Measurements from ENCODE around the gene LPP.

Gene LPP

DNA sequence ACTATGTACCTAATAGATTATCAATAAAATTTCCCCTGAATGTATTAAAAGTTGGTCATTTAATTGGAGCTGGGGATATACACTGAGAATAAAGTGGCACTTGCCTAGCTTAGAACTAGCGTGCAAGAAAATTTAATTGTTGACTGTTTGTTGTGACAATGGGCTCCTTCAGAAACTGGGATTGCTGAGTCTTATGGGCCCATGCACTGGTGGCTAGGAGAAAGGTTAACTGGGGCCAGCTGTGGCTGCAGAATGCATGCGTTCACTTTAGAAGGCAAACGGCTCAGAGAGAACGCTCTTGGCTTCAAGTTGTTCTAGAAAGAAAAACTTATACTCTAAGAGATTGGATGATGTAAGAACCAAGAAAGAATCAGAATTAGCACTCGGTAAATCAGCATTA, 18.7 kb upstream of the LPP start:
- DNase-seq, result no peak

DNA sequence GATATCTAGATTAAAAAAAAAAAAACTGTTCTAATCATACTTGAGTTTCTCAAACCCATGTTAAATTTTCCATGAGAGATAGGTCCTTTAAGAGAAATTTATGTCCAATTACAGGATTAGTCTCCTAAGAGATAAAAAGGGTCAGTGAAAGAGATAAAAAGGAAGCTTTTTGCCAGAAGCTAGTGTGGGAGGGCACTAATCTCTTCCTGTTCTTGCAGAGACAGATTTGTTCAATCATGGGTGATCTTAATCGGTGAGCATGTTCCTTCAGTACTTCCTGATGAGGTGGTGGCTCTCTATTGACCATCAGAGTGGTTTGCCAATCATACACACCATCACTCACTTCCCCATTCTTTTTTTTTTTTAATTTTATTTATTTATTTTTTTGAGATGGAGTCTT, 16.9 kb upstream of the LPP start:
- no peak for DNase-seq

DNA sequence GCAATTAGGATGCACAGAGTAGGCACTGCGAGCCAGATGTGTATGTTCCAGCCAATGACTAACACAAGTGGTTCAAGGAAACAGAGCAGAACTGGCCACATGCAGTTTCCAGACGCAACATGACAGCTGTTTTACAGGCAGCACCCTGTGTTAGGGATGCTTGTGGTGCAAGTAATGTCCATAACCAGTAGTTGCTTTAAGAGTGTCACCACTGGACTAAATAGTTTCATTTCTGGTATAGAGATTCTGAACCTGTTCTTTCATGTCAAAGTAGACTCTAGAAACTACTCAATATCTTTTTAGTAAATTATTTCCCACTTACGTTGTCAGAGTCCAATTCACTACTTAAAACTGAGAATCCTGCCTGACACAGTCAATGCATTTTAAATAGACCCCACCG, 14.5 kb upstream of the LPP start:
- DNase-seq, result no peak

DNA sequence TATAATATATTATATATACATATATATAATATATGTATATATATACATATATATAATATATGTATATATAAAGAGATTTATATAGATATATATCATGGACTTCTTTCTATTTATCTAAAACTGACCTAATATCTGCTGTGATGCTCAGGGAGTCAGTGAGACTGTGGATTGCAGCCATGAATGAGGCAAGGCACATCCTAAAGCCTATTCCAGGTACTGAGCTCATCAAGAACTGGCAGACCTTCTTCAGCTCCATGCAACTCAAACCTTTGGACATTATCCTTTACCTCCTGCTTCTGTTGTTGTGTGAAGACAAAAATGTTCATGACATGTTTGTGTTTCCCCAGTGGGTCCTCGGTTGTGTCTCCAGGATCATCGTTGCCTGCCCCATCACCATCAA, 7.7 kb upstream of the LPP start:
- no peak for DNase-seq

DNA sequence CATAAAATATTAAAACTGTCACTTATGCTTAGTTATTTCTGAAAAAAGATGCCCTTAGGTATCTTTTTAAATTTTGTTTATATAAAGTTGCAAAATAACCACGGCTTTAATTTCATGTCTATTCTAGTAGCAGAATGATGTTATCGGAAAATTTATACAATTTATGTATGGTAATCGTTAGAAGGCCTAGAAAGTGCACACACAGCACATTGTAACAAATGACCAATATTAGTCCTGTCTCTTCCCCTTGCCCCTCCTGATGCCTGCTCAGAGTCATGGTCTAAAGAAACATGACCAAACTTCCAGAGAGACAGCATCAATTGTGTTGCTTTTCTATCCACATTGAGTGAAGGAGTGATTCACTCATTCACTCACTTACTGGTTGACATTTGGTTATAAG, 6.2 kb upstream of the LPP start:
- DNase-seq, result no peak

DNA sequence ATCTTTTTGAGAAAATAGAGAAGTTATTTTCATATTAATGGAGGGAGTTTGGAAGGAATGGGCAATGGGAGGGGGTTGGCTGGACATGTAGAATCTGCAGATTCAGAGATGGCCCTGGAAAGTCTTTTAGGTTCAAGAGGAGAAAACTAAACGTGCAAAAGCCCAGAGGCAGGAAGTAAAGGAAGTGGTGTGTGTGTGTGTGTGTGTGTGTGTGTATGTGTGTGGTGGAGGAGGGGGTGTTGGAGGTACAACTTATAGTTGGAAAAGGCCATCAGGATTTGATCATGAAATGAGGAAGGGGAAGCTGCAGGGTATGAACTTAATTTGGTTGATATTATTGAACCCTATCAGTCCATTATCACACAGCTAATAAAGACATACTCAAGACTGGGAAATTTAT, 5.6 kb upstream of the LPP start:
- DNase-seq, result no peak

DNA sequence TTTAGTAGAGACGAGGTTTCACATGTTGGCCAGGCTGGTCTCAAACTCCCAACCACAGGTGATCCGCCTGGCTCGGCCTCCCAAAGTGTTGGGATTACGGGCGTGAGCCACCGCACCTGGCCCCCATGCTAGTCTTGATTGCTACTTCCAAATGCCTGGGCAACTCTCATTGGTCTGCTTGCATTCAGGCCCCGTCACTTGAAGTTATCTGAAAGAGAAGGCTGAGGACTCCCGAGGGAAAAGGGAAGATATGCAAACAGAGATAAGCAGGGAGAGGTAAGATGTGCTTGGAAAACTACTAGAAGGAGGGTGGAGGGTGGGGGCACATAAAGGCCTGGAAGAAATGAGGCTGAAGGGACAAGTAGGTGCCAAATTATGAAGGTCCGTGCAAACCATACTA, 4.4 kb upstream of the LPP start:
- DNase-seq, result no peak

DNA sequence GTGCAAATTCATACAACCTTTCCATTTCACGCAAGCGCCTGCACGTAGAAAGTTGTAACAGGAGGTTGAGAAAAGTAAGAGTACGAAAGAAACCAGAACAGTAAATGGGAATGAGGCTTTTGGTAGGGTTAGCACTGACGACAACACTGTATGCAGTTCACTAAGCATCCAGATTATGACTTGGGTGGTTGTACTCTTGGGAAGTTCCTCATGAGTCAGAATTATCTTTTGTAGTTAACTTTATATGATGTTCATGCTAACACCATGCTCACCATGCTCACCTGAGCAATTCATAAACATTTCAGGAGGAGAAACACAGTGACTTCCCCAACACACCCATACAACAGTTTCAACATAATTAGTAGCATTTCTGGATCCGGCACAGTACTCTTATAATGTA, 3.0 kb upstream of the LPP start:
- DNase-seq, result no peak

DNA sequence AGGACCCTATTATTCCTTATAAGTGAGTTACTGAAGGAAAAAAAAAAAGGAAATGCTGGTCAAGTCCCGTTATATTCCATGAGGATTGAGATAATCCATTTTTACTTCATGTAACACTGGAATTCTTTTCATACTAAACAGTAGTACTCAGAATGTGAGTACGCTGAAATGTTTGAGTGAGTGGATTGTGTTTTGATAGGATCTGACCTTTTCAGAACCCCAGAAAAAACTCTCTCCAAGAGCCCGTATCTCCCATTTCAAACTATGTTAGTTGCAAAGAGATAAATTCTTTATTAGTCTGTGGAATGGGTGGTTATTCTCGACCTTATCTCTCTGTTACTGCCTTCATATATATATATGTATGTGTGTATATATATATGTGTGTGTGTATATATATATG, 2.5 kb upstream of the LPP start:
- no peak for DNase-seq

DNA sequence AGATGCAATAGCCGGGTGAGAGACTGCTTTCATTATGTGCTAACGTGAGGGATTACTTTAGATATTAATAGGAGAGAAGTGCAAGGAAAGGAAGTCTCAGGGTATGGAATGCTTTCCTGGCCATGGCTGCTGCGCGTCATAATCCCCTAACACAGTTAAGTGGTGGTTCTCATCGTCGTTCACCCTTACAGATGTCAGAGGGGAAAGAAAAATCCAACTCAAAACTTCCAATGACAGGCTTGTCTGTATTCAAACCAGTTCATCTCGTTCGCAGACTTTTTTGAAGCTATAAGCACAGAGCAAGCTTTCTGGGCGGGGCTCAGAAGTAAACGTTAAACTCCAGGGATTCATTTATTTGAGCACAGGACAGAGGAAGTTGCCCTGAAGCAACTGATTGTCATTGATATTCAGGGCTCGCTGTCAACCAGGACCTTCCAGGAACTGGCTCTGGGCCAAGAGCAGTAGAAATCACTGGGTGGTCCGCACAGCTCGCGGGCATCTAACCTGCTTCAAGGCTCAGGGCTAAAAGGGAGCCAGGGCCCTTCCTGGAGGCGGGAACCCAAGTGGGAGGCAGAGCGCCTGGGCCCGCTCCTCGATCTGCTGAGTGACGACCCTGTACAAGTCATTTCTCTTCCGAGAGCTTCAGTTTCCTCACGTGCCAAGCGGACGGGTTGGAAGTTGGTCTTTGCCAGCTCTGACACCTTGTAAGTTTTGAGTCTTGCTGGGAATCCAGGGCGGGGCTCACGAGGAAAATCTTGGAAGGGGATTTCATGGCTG, 1.1 kb upstream of the LPP start:
- DNase-seq, result no peak

DNA sequence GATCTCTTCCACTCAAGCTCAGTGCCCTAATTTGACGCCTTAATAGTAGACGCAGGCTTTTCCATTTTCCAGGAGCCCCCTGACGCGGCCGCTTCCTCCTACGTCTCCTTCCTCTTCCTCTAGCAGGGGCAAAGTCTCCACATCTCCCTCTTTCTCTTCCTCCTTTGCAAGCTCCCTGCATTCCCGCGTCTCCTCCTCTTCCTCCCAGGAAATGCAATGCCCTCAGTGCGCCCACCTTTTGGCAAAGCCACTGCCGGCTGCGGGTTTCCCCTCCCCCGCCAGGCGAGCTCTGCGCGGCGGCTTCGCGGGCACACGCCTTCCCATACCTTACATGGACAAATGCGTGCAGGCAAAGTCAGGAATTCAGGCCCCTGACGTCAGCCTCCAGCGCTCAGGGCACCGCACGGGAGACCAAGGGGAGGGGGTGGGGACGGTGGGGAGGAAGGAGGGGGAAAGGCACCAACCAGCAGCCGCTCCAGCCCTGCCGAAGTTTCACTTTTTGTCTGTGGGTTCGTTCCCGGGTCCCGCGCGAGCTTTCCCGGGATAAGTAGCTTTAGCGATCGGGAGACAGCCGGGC, 432 bp upstream of the LPP start:
- peak; percentile 39 for DNase-seq

DNA sequence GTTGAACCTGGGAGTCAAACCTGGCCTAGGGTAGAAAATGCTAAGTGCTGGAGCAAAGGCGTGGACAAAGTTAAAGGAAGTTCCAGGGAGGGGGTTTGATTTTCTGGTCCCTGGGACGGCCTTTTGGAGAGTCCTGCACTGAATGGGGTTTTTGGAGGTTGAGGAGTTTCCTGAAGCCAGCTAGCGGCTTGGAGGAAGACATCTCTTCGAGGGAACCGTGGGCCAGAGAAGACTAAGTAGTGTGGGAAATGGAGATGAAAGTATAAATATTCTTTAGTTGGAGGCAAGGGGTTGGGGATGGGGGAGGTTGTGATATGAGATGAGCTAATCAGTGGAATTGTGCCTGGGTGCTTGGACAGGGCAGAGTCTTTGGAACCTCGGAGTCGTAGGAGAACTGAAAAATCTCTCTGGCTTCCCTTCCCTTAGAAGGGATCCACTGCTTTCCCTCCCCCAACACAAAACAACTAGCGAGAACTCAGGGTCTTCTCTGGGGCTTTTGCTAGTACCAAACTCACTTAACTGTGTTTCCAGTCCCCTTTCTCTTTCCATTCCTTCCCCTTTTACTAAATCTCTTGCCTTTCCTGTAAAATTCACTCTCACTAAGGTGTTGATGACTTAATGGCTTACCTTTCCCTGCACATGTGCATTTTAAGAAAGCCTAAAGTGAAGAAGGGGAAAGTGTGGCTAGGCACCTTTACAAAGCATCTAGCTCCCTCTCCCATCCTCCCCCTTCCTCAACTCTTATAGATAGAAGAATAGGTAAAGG, 1.0 kb downstream of the LPP start:
- DNase-seq, result no peak

DNA sequence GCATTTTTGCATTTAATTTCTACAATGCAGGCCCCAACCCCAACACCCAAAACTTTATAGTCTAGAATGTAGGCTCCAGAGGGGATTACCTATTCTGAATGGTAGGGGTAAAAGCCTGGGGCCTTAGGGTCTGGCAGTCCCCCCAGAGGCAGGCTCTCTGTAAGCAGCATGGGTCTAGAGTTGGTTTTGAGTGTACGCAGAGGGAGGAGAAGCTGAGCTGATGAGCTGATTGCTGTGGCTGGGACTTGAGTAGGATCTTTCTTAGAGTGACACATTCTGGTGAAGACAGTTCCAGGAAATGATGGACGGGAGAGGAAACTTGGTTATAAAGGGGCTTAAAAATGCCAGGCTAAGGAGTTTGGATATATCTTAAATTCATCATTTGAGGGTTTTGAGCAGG, 2.1 kb downstream of the LPP start:
- no peak for DNase-seq

DNA sequence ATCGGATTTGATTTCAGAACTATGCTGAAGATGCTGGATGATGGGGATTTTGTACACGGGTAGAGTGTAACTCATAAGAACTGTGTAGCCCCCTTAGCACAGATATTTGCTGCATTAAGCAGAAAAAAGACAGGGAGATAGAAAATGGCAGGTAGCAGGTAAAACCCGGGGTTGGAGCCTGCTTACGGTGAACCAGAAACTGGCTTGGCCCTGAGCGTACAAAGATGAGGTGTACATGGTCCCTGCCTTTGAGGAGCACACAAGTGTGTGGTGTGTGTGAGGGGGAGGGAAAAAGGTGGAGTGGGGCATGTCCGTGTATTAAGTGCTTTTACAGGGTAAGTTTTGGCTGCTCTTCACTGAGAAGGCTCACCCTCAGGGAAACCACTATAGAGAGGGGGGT, 3.5 kb downstream of the LPP start:
- DNase-seq, result no peak

DNA sequence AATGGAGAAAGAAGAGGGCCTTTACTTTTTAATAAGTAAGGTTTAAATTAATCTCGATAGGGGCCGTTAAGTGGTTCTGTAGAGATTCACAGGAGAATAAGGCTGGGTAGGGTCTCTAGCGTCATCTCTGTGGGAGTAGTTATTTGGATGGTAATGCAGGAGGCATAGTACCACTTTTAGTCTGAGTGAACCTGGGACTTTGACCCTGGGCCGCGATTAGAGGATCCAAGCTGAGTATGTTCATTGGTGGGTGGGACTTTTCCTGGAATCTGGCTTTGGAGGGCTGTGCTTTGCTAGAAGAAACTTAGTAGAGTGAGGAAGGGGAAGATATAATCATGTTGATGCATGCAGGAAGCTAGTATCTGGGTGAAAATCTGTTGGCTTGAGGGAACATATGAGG, 4.0 kb downstream of the LPP start:
- DNase-seq, result no peak

DNA sequence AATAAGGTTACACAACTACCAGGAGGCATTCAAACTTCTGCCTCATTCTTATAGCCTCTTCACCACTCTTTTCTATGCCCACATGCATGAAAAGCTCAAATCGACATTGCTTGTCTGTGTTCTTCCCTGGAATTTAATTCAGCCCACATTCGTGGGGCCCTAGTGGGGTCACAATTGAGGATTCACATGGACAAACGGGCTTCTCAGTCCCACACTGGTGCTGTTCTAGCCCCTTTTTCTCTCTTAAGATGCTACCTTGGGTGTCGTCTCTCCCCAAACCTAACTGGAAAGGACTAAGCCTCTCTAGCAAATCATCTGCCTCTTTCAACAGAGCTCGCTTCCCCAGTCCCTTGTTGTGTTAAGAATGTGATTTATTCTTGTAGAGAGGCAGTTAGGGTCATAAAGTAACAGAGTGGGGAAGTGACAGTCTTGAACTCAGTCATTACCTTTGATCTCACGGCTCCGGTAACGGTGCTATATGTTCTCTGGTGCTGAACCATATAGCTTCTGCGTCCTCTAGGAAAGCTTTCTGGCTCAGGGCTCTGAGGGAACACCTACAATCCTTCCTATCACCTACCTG, 4.9 kb downstream of the LPP start:
- DNase-seq, result no peak

DNA sequence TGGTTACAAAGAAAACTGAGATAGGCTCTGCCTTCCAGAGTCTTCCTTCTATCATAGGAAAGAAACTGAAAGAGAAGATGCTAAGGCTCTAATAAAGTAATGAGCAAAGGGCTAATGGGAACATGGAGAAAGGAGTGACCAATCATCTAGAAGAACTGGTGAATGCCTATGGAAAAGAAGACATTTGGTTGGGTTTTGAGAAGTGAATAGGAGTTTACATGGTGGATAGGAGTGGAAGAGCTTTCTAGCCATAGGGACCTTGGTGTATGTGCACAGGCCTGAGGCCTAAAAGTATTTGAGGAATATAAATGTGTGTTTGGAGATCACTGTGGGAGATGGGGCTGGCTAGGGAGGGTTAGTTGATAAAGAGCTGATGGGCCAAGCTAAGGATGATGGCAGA, 6.8 kb downstream of the LPP start:
- no peak for DNase-seq

DNA sequence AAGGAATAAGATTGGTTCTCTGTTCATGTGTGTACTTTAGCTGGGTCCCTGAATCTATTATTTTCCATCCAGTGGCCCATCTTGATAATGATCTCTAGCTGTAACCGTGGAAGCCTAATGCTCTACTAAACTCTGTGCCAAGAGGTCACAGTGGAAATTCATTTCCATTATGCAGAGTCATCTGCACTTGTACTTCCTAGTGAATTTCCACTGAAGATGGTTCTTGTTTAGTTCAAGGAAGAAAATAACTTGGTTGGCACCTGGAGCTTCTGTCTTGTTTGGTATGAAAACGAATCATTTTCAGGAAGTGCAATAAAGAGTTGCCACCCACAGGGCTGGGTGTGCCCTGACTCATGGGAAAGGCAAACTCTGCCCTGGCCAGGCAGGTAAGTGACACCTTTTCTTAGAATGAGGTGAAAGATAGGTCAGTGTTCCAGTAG, 10.3 kb downstream of the LPP start:
- DNase-seq, result no peak

DNA sequence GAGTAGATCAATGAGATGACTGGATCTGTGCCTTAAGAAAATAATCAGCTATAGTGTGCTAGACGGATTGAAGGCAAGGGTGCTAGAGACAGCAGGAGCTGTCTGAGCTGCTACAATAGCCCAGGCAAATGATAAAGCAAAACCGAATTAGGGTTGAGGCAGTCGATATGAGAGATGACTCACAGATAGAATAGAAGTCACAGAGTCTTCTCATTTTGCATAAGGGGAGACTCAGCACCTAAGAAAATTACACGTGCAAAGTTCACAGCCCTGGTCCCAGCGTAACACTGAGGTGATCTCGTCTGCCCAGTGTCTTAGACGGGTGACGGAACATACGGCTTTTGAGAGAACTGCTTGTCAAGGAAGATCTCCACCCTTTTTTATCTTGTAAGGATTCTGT, 11.6 kb downstream of the LPP start:
- DNase-seq, result no peak

DNA sequence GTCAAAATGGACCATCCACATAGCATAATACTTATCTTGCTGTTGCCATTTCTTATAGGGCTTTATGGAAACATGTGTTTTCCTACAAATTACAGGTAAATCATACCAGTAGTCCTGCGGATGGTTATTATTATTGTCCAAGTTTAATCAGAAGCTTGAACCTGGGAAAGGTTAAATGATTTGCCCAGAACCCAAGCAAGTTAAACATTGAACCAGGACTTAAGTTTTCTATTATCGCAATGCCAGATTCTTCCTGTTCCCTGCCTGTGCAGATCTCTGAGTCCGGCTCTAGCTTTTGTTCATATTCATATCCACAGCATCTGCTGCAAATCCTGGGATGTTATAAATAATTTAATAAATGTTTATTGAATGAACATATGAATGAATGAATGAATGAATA, 12.5 kb downstream of the LPP start:
- DNase-seq, result no peak

DNA sequence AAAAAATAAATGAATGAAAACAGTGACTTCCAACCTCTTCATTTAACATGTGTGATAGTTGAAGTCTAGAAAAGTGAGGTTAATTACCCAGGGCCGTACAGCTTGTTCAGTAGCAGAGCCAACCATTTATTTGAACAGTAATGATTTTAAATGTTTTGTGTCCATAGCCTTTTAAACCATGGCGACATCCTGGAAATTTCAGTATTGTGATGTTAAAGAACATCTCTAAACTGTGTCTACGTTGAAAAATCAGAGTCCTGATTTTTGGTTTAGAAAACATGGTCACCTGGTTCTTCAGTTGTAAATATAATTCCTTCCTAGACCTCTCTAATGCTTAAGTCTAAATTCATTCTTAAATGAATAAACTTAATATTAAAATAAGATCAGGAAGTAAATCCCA, 14.2 kb downstream of the LPP start:
- no peak for DNase-seq

DNA sequence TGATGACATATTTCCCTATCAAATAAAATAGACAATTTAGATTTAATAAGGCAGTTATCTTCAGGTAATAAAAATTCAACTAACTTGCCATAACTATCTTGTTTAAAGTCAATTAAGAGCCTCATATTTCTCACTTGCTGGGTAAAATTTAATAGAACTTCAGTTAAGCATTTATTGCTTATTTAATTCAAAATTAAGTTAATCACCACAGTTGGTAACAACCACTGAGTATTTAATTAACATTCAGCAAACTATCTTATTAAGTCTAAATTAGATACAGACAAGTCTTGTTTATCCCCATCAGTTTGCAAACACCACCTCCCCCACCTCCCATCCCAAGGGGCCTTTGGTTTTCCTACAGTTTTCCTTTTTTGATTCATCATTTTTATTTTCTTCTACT, 14.7 kb downstream of the LPP start:
- DNase-seq, result no peak

DNA sequence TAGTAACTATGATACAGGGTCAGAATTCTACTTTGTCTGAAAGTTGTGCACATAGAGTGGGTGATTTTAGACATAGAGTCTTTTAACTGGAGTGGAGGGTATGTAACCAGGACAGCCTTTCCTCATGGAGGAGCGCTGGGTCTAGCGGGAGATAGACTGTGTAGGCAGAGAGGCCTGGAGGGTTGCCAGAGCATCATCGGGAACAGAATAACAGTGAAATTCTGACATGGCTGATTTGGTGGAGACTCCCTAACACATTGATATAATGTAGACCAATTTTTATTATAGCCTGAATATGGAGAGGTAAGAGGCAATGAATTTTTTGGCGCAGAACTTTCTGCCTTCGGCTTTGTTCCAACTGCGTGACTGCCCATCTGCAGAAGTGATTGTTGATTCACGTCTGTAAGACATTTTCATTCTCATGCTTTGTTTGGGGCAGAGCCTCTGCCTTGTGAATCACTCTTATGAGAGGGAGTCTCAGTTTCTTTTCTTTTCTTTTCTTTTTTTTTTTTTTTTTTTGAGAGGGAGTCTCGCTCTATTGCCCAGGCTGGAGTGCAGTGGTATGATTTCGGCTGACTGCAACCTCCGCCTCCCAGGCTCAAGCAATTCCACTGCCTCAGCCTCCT, 16.0 kb downstream of the LPP start:
- DNase-seq, result no peak
